IPS-15b (cell line): ENCODE results near the gene ANKRD23.

ENCODE experiments used
- H3K27me3 ChIP-seq: one replicate; pipeline ENCODE4 v1.6.1; 2013; ENCODE audit warnings: low read length; ENCODE audit not compliant: control insufficient read depth, insufficient read depth
- H3K36me3 ChIP-seq: one replicate; pipeline ENCODE4 v1.6.1; 2013; ENCODE audit warnings: low read length; ENCODE audit not compliant: control insufficient read depth, insufficient read depth
- H3K4me1 ChIP-seq: one replicate; pipeline ENCODE4 v1.6.1; 2013; ENCODE audit warnings: mild to moderate bottlenecking, low read length; ENCODE audit not compliant: control insufficient read depth, insufficient read depth
- H3K4me3 ChIP-seq: one replicate; pipeline ENCODE4 v1.5.1; 2013; ENCODE audit warnings: low read depth, low read length
- H3K9ac ChIP-seq: one replicate; pipeline ENCODE4 v1.6.1; 2013; ENCODE audit warnings: low read depth, mild to moderate bottlenecking, low read length
- H3K9me3 ChIP-seq: one replicate; pipeline ENCODE4 v1.6.1; 2013; ENCODE audit warnings: mild to moderate bottlenecking, low read length; ENCODE audit not compliant: control insufficient read depth, insufficient read depth

The ANKRD23 gene

GRCh38 chr2:96824079-96824870 lies 19.5 kb downstream of the ANKRD23 start:
- H3K36me3 ChIP-seq, result peaks cover 42% of the 10 kb centered on the region
- no peaks in the 10 kb centered on the region for H3K9me3 ChIP-seq

GRCh38 chr2:96823198-96823597 lies 20.6 kb downstream of the ANKRD23 start:
- Histone ChIP-seq H3K9ac (no peak overlapping the region), H3K36me3 (peaks cover 34% of the 10 kb centered on the region), H3K4me3 (no peak overlapping the region), H3K27me3 (no peaks in the 10 kb centered on the region), H3K4me1 (peaks cover 7% of the 10 kb centered on the region), H3K9me3 (no peaks in the 10 kb centered on the region)

More at GRCh38 chr2:96824079-96824870, 19.5 kb downstream of the ANKRD23 start:
- Histone ChIP-seq H3K4me1 (peaks cover 3% of the 10 kb centered on the region), H3K27me3 (no peaks in the 10 kb centered on the region), H3K9ac (no peak overlapping the region), H3K4me3 (no peak overlapping the region)

GRCh38 chr2:96822786-96823185 lies 21.0 kb downstream of the ANKRD23 start:
- H3K36me3 ChIP-seq, result peaks cover 30% of the 10 kb centered on the region
- H3K9me3 ChIP-seq, result no peaks in the 10 kb centered on the region
- H3K4me1 ChIP-seq, result peaks cover 7% of the 10 kb centered on the region
- H3K4me3 ChIP-seq, result no peak overlapping the region
- H3K27me3 ChIP-seq, result no peaks in the 10 kb centered on the region
- no peak overlapping the region for H3K9ac ChIP-seq

GRCh38 chr2:96821113-96821675 lies 22.6 kb downstream of the ANKRD23 start:
- Histone ChIP-seq H3K27me3 (no peaks in the 10 kb centered on the region), H3K36me3 (peaks cover 18% of the 10 kb centered on the region), H3K4me1 (peaks cover 7% of the 10 kb centered on the region), H3K9ac (no peak overlapping the region), H3K9me3 (no peaks in the 10 kb centered on the region), H3K4me3 (no peak overlapping the region)

GRCh38 chr2:96819876-96820511 lies 23.8 kb downstream of the ANKRD23 start:
- H3K4me3 ChIP-seq, result no peak overlapping the region
- peaks cover 8% of the 10 kb centered on the region for H3K36me3 ChIP-seq
- H3K27me3 ChIP-seq, result no peaks in the 10 kb centered on the region
- peaks cover 10% of the 10 kb centered on the region for H3K4me1 ChIP-seq
- no peaks in the 10 kb centered on the region for H3K9me3 ChIP-seq
- no peak overlapping the region for H3K9ac ChIP-seq

GRCh38 chr2:96819128-96819875 lies 24.5 kb downstream of the ANKRD23 start:
- Histone ChIP-seq H3K9me3 (no peaks in the 10 kb centered on the region), H3K36me3 (peaks cover 7% of the 10 kb centered on the region), H3K27me3 (no peaks in the 10 kb centered on the region), H3K4me1 (peaks cover 12% of the 10 kb centered on the region), H3K4me3 (no peak overlapping the region), H3K9ac (peak overlapping the region; percentile 13)

GRCh38 chr2:96817882-96818281 lies 25.9 kb downstream of the ANKRD23 start:
- Histone ChIP-seq H3K4me1 (peaks cover 12% of the 10 kb centered on the region), H3K27me3 (no peaks in the 10 kb centered on the region), H3K9me3 (no peaks in the 10 kb centered on the region), H3K36me3 (peaks cover 7% of the 10 kb centered on the region), H3K4me3 (no peak overlapping the region), H3K9ac (no peak overlapping the region)

GRCh38 chr2:96816836-96817702 lies 26.8 kb downstream of the ANKRD23 start:
- peaks cover 12% of the 10 kb centered on the region for H3K4me1 ChIP-seq
- H3K9ac ChIP-seq, result peak overlapping the region; percentile 41
- no peaks in the 10 kb centered on the region for H3K27me3 ChIP-seq
- no peaks in the 10 kb centered on the region for H3K9me3 ChIP-seq
- H3K4me3 ChIP-seq, result peak overlapping the region; percentile 91
- H3K36me3 ChIP-seq, result peaks cover 7% of the 10 kb centered on the region

- H3K9ac ChIP-seq, result peak within 1 kb of the TSS; percentile 70
- H3K36me3 ChIP-seq, result peaks cover 6% of the 10 kb centered on the region
- H3K9me3 ChIP-seq, result no peaks in the 10 kb centered on the region
- peak within 1 kb of the TSS; percentile 91 for H3K4me3 ChIP-seq
- H3K4me1 ChIP-seq, result peaks cover 12% of the 10 kb centered on the region
- no peaks in the 10 kb centered on the region for H3K27me3 ChIP-seq
These were observed 27.5 kb downstream of the ANKRD23 start, which contains the start of gene CNNM3 for GRCh38 chr2:96816127-96816835. Gene CNNM3 (plus strand): TSS chr2:96816268. CDS start chr2:96816278, 10 bp downstream.

GRCh38 chr2:96815326-96816126 lies 28.3 kb downstream of the ANKRD23 start:
- Histone ChIP-seq H3K4me3 (peak overlapping the region; percentile 75), H3K4me1 (peaks cover 12% of the 10 kb centered on the region), H3K27me3 (no peaks in the 10 kb centered on the region), H3K9me3 (no peaks in the 10 kb centered on the region), H3K9ac (peak overlapping the region; percentile 70), H3K36me3 (peaks cover 4% of the 10 kb centered on the region)
